ENCODE data around the gene GSTCD.
A peak's percentile ranks its signal among the peaks of the same experiment; 100 is the strongest.

GSTCD gene

DNA sequence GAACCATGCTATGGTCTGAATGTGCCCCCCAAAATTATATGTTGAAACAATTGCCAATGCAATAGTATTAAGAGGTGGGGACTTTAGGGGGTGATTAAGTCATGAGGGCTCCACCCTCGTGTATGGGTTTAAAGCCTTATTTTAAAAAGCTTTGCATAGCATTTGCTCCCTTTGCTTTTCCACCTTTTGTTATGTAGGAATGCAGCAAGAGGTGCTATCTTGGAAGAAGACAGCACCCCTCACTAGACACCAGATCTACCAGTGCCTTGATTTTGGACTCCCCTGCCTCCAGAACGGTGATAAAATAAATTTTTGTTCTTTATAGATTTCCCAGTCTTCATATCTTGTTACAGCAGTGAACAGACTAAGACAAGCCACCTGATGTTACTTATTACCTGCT lies 163.4 kb downstream of the GSTCD start:
- DNase-seq (ENCODE audit: low spot score in 2 of 2) (no peak), ATAC-seq (no peak)
- Mint-ChIP-seq H3K36me3 (no peaks in the 10 kb centered on the region), H3K27ac (no peak overlapping the region), H3K4me3 (no peak overlapping the region), H3K9me3 (peaks cover 3% of the 10 kb centered on the region), H3K4me1 (no peaks in the 10 kb centered on the region)

DNA sequence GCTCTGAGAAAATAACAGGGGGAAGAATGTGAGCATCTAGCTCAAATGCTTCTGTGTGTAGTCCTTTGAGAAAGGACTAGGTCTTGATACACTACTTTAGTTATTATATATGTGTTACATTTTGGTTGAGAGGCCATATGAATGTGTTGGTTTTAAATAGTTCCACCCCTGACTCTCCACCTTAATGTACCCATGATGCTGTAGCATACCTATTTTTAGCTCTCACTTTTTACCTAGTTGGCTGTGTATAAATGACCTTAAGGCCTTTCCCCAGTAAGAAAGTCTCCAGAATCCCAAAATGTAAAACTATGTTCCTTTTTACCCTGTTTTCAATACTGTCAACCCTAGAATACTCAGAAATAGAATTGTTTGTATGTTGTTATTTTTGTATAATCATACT lies 166.6 kb downstream of the GSTCD start:
- Mint-ChIP-seq H3K4me1 (no peaks in the 10 kb centered on the region), H3K9me3 (no peaks in the 10 kb centered on the region), H3K36me3 (no peaks in the 10 kb centered on the region), H3K27ac (no peak overlapping the region), H3K4me3 (no peak overlapping the region)
- ATAC-seq: no peak
- DNase-seq (ENCODE audit: low spot score in 2 of 2): no peak

DNA sequence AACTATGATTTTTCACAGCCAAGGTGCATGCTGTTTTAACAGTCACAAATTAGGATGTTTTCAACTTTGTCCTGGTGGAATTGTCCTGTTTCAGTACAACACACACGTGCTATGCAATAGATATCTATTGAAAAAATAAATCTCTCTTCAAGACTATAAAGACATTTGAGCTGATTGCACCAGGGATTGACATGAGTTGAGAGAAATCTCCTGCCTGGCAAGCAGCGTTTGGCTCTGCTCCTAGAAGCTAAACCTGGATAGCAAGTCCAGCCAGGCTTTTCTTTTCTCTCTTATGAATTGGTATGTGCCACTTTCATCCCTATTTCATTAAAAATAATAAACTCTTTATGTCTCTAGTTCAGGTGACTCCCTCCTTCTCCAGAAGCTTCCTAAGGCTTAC lies 170.1 kb downstream of the GSTCD start:
- DNase-seq (ENCODE audit: low spot score in 2 of 2) (no peak), ATAC-seq (no peak)
- Mint-ChIP-seq H3K36me3 (no peaks in the 10 kb centered on the region), H3K4me3 (no peak overlapping the region), H3K27ac (no peak overlapping the region), H3K9me3 (peaks cover 2% of the 10 kb centered on the region), H3K4me1 (no peaks in the 10 kb centered on the region)

DNA sequence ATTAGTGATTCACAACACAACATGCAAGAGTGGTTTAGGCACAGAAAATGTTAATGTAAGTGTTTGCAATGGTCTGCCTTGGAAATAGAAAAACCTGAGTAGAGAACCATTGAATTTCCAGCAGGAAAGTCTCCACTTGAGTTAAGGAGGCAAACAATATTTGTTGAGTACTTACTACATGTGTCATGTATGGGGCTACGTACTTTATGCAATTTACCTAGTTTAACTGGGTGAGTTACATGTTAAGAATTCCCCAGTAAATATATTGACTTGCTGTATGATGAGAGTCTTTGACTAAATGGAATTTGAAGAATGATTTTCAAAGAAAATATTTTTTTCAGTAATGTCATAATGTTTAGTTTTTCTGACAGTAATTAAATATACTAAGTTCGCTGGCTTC lies 178.9 kb downstream of the GSTCD start:
- Mint-ChIP-seq H3K4me3 (no peak overlapping the region), H3K4me1 (no peaks in the 10 kb centered on the region), H3K27ac (no peak overlapping the region), H3K9me3 (peaks cover 9% of the 10 kb centered on the region), H3K36me3 (no peaks in the 10 kb centered on the region)
- DNase-seq (ENCODE audit: low spot score in 2 of 2) (no peak), ATAC-seq (no peak)

DNA sequence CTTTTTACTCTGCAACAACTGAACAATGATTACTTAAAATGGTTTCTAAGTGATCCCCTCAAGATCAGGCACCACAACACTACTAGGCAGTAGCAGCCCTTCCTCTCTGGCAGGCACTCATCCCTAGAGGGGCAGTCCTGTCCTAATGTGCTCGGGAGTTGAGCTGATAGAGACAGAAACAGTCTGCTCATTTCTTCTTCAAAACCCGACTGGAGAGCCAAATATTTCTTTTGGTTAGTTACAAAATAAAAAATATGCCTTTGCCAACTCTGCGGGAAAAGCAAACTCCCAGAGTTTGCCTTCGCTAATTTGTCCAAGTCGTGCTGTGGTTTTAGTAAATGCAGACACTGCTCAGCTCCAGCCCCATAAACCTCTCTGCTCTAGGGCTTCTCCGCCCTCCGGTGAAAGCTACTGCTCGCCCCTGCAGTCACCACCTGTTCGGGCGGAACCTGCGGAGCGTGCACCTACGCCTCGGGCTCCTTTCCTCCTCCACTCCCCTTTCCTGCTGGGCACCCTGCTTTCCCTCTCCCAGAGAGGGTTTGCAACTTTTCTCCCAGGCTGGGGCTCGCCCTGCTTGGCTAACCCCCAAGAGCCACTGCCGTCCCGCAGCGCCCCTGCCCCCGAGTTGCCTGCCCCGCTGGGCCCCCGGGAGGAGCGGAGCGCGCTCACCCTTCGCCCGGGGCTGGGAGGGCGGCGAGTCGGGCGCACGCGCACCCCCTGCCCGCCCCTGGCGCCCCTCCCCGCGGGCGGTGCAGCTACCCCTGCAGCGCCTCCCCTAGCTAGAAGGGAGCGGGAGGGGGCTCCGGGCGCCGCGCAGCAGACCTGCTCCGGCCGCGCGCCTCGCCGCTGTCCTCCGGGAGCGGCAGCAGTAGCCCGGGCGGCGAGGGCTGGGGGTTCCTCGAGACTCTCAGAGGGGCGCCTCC lies 186.3 kb downstream of the GSTCD start, which contains the start of gene NPNT:
Gene NPNT, plus strand, starts transcription at position 812 of the 923 bp plus-strand sequence. CDS start 182 bp downstream, outside the sequence.
- Mint-ChIP-seq H3K4me1 (no peaks in the 10 kb centered on the region), H3K4me3 (peak within 1 kb of the TSS; percentile 12), H3K27ac (no peak within 1 kb of the TSS), H3K9me3 (peaks cover 4% of the 10 kb centered on the region), H3K36me3 (no peaks in the 10 kb centered on the region)
- ATAC-seq (peak; percentile 4), DNase-seq (ENCODE audit: low spot score in 2 of 2) (no peak)

DNA sequence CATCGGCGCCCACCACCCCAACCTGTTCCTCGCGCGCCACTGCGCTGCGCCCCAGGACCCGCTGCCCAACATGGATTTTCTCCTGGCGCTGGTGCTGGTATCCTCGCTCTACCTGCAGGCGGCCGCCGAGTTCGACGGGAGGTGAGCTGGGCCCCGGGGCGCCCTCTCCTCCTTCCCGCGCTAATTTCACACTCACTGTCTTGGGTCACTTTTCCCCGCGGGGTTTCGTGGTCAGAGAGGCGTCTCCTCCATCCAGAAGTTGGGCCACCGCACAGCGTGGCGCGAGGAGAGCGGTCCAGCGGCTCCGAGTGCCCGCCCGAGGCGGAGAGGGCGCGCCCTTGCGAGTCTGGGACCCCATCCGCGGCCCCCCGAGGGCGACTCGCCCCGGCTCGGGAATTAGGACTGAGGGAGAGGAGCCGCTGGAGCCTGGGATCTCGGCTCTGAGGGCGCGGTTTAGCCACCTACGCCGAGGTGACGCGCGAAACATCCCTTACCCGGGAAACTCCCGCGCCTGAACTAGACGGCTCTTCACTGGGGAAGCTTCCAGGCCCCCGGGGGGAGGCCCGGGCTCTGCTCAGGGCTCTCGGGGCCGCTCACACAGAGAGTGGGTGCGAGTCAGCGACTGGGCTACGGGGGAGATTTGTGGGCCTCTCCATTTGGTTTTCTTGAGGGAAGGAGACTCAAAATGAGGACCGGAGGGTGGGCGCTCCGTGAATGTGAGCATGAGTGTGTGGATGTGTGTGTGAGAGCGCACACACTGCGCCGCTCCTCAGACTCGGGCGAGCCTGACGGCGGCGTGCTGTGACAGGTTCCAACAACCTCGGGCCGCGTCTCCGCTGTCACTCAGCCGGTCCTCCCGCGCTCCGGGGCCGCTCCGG lies 187.2 kb downstream of the GSTCD start:
- DNase-seq (ENCODE audit: low spot score in 2 of 2) (no peak), ATAC-seq (peak; percentile 31)
- Mint-ChIP-seq H3K4me1 (no peaks in the 10 kb centered on the region), H3K9me3 (no peaks in the 10 kb centered on the region), H3K27ac (no peak overlapping the region), H3K4me3 (peak overlapping the region; percentile 12), H3K36me3 (no peaks in the 10 kb centered on the region)

DNA sequence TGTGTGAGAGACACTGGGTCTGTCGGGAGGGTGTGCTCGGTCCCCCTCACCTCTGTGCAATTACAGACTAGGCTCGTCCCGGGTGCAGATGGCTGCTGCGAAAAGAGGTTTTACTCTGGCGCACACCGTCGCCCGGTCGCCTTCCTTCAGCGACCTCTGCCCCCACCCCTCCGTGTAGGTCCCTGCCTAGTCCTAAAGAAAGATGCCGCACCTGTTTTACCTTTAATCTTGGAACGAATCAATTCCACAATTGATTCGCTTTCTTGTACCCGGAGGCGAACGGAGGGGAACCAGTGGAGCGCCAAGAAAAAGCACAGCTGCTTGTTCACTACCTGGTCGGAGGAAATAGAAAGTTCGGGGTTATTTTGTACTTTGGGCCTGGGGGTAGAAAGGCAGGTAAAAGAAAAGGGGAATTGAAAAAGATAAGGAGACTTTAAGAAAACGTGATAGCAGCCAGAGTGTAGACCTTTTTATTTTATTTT lies 187.9 kb downstream of the GSTCD start:
- H3K36me3 Mint-ChIP-seq: no peaks in the 10 kb centered on the region
- ATAC-seq (no peak), DNase-seq (ENCODE audit: low spot score in 2 of 2) (no peak)
- no peaks in the 10 kb centered on the region for H3K4me1 Mint-ChIP-seq
- H3K9me3 Mint-ChIP-seq: no peaks in the 10 kb centered on the region
- peak overlapping the region; percentile 12 for H3K4me3 Mint-ChIP-seq
- H3K27ac Mint-ChIP-seq: no peak overlapping the region
